DND-41 (cell line): Measurements from ENCODE around the gene ITM2B.

Source experiments
- ATAC-seq: fragments of 200-7000 bp; cut with Tn5 transposase; 3 replicates; pipeline ENCODE4 v1.9.1; 2021; ENCODE audit warnings: low read depth; ENCODE audit not compliant: insufficient read depth
- DNase-seq: peaks from one replicate; pipeline ENCODE4 v3.0.0-alpha.2; 2020
- H2AFZ ChIP-seq: 2 replicates; pipeline ENCODE4 v1.6.0; 2012; ENCODE audit warnings: low read depth, low read length
- H3K27ac ChIP-seq: 2 replicates; pipeline ENCODE4 v1.5.1; 2012; ENCODE audit warnings: low read length, inconsistent platforms
- H3K27me3 ChIP-seq: fragments of 200-600 bp; sonication (generic); 2 replicates; pipeline ENCODE4 v1.6.0; 2012; ENCODE audit warnings: low read length, mild to moderate bottlenecking, inconsistent platforms; ENCODE audit not compliant: insufficient read depth, poor library complexity
- H3K36me3 ChIP-seq: 2 replicates; pipeline ENCODE4 v1.5.1; 2012; ENCODE audit warnings: low read length, inconsistent platforms; ENCODE audit not compliant: insufficient read depth
- H3K4me1 ChIP-seq: 2 replicates; pipeline ENCODE4 v1.5.1; 2012; ENCODE audit warnings: mild to moderate bottlenecking, low read length; ENCODE audit not compliant: insufficient read depth
- H3K4me2 ChIP-seq: 2 replicates; pipeline ENCODE4 v1.6.0; 2012; ENCODE audit warnings: mild to moderate bottlenecking, moderate library complexity, low read length, inconsistent platforms; ENCODE audit not compliant: insufficient read depth
- H3K4me3 ChIP-seq, 2 experiments: fragments of 200-600 bp in 1 of 2; shearing (Covaris generic) in 1 of 2; 2 replicates each; pipeline ENCODE4 v1.5.1; 2012 to 2016; ENCODE audit warnings: inconsistent platforms in 2 of 2, low read length in 2 of 2, mild to moderate bottlenecking in 2 of 2, low read depth in 1 of 2, moderate library complexity in 1 of 2
- H3K79me2 ChIP-seq: 2 replicates; pipeline ENCODE4 v1.6.0; 2012; ENCODE audit warnings: low read length, inconsistent platforms; ENCODE audit not compliant: insufficient read depth
- H3K9ac ChIP-seq: 2 replicates; pipeline ENCODE4 v1.6.0; 2012; ENCODE audit warnings: low read depth, mild to moderate bottlenecking, inconsistent platforms, low read length, moderate library complexity
- H3K9me3 ChIP-seq: 2 replicates; pipeline ENCODE4 v1.5.1; 2012; ENCODE audit warnings: low read length, moderate library complexity, mild to moderate bottlenecking, inconsistent platforms; ENCODE audit not compliant: insufficient read depth, severe bottlenecking
- H4K20me1 ChIP-seq: 2 replicates; pipeline ENCODE4 v1.6.0; 2012; ENCODE audit warnings: low read length; ENCODE audit not compliant: insufficient read depth
- EZH2 ChIP-seq: IDR thresholded peaks from 3 replicates; pipeline ENCODE4 v1.6.1; 2012; ENCODE audit warnings: borderline replicate concordance, low read depth, mild to moderate bottlenecking, moderate library complexity, low read length, inconsistent platforms; ENCODE audit not compliant: severe bottlenecking
- TF ChIP-seq, protein P1 (sequence below): IDR thresholded peaks from 2 replicates; pipeline ENCODE4 v1.5.1; 2012; ENCODE audit warnings: borderline replicate concordance, low read length, moderate library complexity, mild to moderate bottlenecking; ENCODE audit not compliant: poor library complexity, severe bottlenecking; ENCODE audit errors: extremely low read depth

ITM2B gene

DNA sequence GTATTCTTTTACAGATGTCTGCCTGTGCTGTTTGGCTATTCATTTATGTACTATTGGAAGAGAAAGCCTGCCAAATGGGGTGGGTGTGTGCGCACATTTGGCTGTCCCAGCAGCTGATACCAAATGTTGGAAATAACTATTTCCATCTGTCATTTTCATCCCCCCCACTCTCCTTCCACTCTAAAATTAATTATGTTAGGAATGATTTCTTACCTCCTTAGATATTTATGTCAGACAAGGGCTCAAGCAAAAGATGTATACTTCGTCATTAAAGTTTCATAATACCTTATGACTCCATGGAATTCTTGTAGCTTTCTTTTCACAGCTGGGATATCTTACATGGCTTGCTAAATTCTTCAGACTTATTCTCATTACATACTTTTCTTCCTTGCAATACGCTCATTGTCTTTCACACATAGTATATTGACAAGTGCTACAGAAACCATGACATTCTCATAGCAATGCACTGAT lies 18.6 kb downstream of the ITM2B start:
- H3K4me1 ChIP-seq, result no peaks in the 10 kb centered on the region
- H4K20me1 ChIP-seq, result peaks cover 18% of the 10 kb centered on the region
- no peak overlapping the region for H3K4me2 ChIP-seq
- H3K4me3 ChIP-seq, result no peak overlapping the region
- no peaks in the 10 kb centered on the region for H3K9me3 ChIP-seq
- TF ChIP-seq EZH2, result no peak
- TF ChIP-seq, protein P1, sequence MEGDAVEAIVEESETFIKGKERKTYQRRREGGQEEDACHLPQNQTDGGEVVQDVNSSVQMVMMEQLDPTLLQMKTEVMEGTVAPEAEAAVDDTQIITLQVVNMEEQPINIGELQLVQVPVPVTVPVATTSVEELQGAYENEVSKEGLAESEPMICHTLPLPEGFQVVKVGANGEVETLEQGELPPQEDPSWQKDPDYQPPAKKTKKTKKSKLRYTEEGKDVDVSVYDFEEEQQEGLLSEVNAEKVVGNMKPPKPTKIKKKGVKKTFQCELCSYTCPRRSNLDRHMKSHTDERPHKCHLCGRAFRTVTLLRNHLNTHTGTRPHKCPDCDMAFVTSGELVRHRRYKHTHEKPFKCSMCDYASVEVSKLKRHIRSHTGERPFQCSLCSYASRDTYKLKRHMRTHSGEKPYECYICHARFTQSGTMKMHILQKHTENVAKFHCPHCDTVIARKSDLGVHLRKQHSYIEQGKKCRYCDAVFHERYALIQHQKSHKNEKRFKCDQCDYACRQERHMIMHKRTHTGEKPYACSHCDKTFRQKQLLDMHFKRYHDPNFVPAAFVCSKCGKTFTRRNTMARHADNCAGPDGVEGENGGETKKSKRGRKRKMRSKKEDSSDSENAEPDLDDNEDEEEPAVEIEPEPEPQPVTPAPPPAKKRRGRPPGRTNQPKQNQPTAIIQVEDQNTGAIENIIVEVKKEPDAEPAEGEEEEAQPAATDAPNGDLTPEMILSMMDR, result no peak
- no peak overlapping the region for H2AFZ ChIP-seq
- ATAC-seq (no peak), DNase-seq (no peak)
- no peak overlapping the region for H3K27ac ChIP-seq
- H3K79me2 ChIP-seq, result peaks cover 78% of the 10 kb centered on the region
- H3K27me3 ChIP-seq, result no peaks in the 10 kb centered on the region
- peaks cover 40% of the 10 kb centered on the region for H3K36me3 ChIP-seq
- no peak overlapping the region for H3K9ac ChIP-seq

GRCh38 chr13:48252176-48252575 lies 19.2 kb downstream of the ITM2B start:
- Histone ChIP-seq H3K79me2 (peaks cover 74% of the 10 kb centered on the region), H3K4me2 (no peak overlapping the region), H4K20me1 (peaks cover 18% of the 10 kb centered on the region), H3K27ac (no peak overlapping the region), H2AFZ (no peak overlapping the region), H3K9me3 (no peaks in the 10 kb centered on the region), H3K36me3 (peaks cover 45% of the 10 kb centered on the region), H3K27me3 (no peaks in the 10 kb centered on the region), H3K4me3 (no peak overlapping the region), H3K4me1 (no peaks in the 10 kb centered on the region), H3K9ac (no peak overlapping the region)
- ATAC-seq (no peak), DNase-seq (no peak)
- no peak for TF ChIP-seq EZH2
- TF ChIP-seq, protein P1, result no peak

DNA sequence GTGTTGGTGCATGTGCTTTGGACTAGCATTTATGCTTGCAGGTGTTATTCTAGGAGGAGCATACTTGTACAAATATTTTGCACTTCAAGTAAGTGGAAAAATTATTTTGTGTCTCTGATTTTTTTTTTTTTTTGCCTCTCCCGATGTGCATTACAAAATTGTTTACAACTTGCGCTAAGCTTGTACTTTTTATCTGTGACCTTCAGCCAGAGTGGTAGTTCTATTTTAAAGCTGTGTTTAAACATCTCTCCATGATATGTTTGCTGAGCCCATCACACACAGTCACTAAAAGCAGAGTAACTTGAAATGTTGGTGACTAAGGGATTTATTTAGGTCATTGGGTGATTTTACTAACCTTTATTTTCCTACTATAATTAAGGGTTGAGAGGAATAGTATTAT lies 20.8 kb downstream of the ITM2B start:
- Histone ChIP-seq H3K4me2 (no peak overlapping the region), H3K9ac (no peak overlapping the region), H3K36me3 (peaks cover 62% of the 10 kb centered on the region), H3K27me3 (no peaks in the 10 kb centered on the region), H3K27ac (no peak overlapping the region), H3K4me3 (no peak overlapping the region), H4K20me1 (peaks cover 14% of the 10 kb centered on the region), H3K9me3 (no peaks in the 10 kb centered on the region), H3K4me1 (no peaks in the 10 kb centered on the region), H3K79me2 (peaks cover 58% of the 10 kb centered on the region), H2AFZ (no peak overlapping the region)
- no peak for ATAC-seq
- TF ChIP-seq EZH2, result no peak
- TF ChIP-seq, protein P1, result no peak
- no peak for DNase-seq

GRCh38 chr13:48255090-48255489 lies 22.1 kb downstream of the ITM2B start:
- Histone ChIP-seq H3K4me3 (no peak overlapping the region), H3K9me3 (no peaks in the 10 kb centered on the region), H3K79me2 (peaks cover 45% of the 10 kb centered on the region), H3K36me3 (peaks cover 72% of the 10 kb centered on the region), H3K9ac (no peak overlapping the region), H3K27ac (no peak overlapping the region), H2AFZ (no peak overlapping the region), H4K20me1 (peaks cover 11% of the 10 kb centered on the region; the same call in 1 of the 2 replicates), H3K27me3 (no peaks in the 10 kb centered on the region), H3K4me1 (no peaks in the 10 kb centered on the region), H3K4me2 (no peak overlapping the region)
- ATAC-seq, result no peak; the same call in 2 of the 3 replicates
- DNase-seq, result no peak
- no peak for TF ChIP-seq EZH2
- TF ChIP-seq, protein P1, result no peak
